MCF 10A (cell line): ENCODE results near the gene BANP. TPM values are rescaled to one million over a fixed set of nuclear protein-coding genes. Genes with fewer than 3 reads are reported as not detected.
"Not testable (repeated sequence)": the region's sequence is repeated elsewhere in the genome, so short reads cannot be mapped to it uniquely, and the experiment has no call there.

ENCODE experiments used
- BruUV-seq: library from RNA; stranded (reverse); fragments of 400-500 nt; replicated peaks from 2 replicates; lab custom pipeline; 2021; lab: Mats Ljungman, UMichigan
- CTCF ChIA-PET: fragments of 300-600 bp; sonication (Branson Sonifier 250); formaldehyde crosslinking; extraction: SDS; loops from one replicate; lab custom pipeline; 2021; ENCODE audit warnings: antibody characterized with exemption, inconsistent platforms; lab: Yijun Ruan, JAX
- POLR2A ChIA-PET: fragments of 300-600, 350-650 bp; sonication (Branson Sonifier 250); formaldehyde crosslinking; extraction: SDS; loops from one replicate; lab custom pipeline; 2020; ENCODE audit warnings: antibody characterized with exemption, inconsistent platforms; lab: Yijun Ruan, JAX
- DNase-seq: peaks from one replicate; pipeline ENCODE4 v3.0.0-alpha.2; 2018; ENCODE audit not compliant: unreplicated experiment
- H3K27ac Mint-ChIP-seq: one replicate; pipeline ENCODE4 v1.8.0; 2022; ENCODE audit warnings: mild to moderate bottlenecking, low read depth, mixed read lengths; ENCODE audit not compliant: unreplicated experiment
- H3K27me3 Mint-ChIP-seq: one replicate; pipeline ENCODE4 v1.8.0; 2022; ENCODE audit warnings: mixed read lengths; ENCODE audit not compliant: insufficient read depth, unreplicated experiment
- H3K36me3 Mint-ChIP-seq: one replicate; pipeline ENCODE4 v1.8.0; 2022; ENCODE audit warnings: mild to moderate bottlenecking, moderate library complexity, mixed read lengths; ENCODE audit not compliant: insufficient read depth, unreplicated experiment
- H3K4me1 Mint-ChIP-seq: one replicate; pipeline ENCODE4 v1.8.0; 2022; ENCODE audit warnings: mixed read lengths; ENCODE audit not compliant: insufficient read depth, unreplicated experiment
- H3K4me3 Mint-ChIP-seq: one replicate; pipeline ENCODE4 v1.8.0; 2022; ENCODE audit warnings: mild to moderate bottlenecking, moderate library complexity, mixed read lengths; ENCODE audit not compliant: unreplicated experiment
- H3K9me3 Mint-ChIP-seq: one replicate; pipeline ENCODE4 v1.8.0; 2022; ENCODE audit warnings: mixed read lengths; ENCODE audit not compliant: unreplicated experiment
- CTCF ChIP-seq: fragments of 200-600 bp; IDR thresholded peaks from one replicate; pipeline ENCODE4 v1.8.0; 2022; ENCODE audit warnings: antibody characterized with exemption, mild to moderate bottlenecking; ENCODE audit not compliant: unreplicated experiment
- intact Hi-C: fragments of 100-400 bp; cut with micrococcal nuclease; formaldehyde crosslinking; loops from 2 replicates; pipeline ENCODE4 v1.14.1; 2022
- total RNA-seq: library from RNA; stranded (reverse); gene quantifications from 2 replicates; pipeline ENCODE4 v1.2.3, GENCODE V29; 2022

Gene BANP
- total RNA-seq, 1 experiment from 2014 or later = 38.2 TPM

- H3K4me3 Mint-ChIP-seq, H3K27ac Mint-ChIP-seq, intact Hi-C loops, H3K4me1 Mint-ChIP-seq, BruUV-seq, POLR2A ChIA-PET, DNase-seq, H3K27me3 Mint-ChIP-seq, H3K9me3 Mint-ChIP-seq: not testable (repeated sequence)
- H3K36me3 Mint-ChIP-seq = peaks cover 41% of the 10 kb centered on the region
- peak; percentile 11 for TF ChIP-seq CTCF
- CTCF ChIA-PET = interaction anchor here (0.8 to 1.2 kb wide), 2 partner anchors 26 to 453 kb away, joined by 3 to 5 read pairs; no protein-coding TSS in a partner anchor
These were observed 32.0 kb downstream of the BANP start for GRCh38 chr16:87983072-87983736.

- H3K4me1 Mint-ChIP-seq, BruUV-seq, CTCF ChIA-PET, H3K27ac Mint-ChIP-seq, H3K4me3 Mint-ChIP-seq, DNase-seq, POLR2A ChIA-PET, H3K27me3 Mint-ChIP-seq, intact Hi-C loops, H3K9me3 Mint-ChIP-seq: not testable (repeated sequence)
- H3K36me3 Mint-ChIP-seq = peaks cover 41% of the 10 kb centered on the region
These were observed 32.5 kb downstream of the BANP start for GRCh38 chr16:87983737-87984097.

GRCh38 chr16:87984180-87984579, 32.9 kb downstream of the BANP start:
- peaks cover 41% of the 10 kb centered on the region for H3K36me3 Mint-ChIP-seq
- H3K27ac Mint-ChIP-seq, H3K27me3 Mint-ChIP-seq, intact Hi-C loops, DNase-seq, H3K9me3 Mint-ChIP-seq, POLR2A ChIA-PET, H3K4me3 Mint-ChIP-seq, H3K4me1 Mint-ChIP-seq: not testable (repeated sequence)
- BruUV-seq = TSS peak; percentile 14
- CTCF ChIA-PET = interaction anchor here (0.7 kb wide), 1 partner anchor 79 kb away, joined by 3 read pairs; no protein-coding TSS in a partner anchor

GRCh38 chr16:87984632-87985267, 33.5 kb downstream of the BANP start:
- Mint-ChIP-seq H3K27ac (no peak overlapping the region), H3K9me3 (no peaks in the 10 kb centered on the region), H3K4me1 (no peaks in the 10 kb centered on the region), H3K36me3 (peaks cover 46% of the 10 kb centered on the region), H3K4me3 (no peak overlapping the region), H3K27me3 (no peaks in the 10 kb centered on the region)
- intact Hi-C loops = no loop called here
- TF ChIP-seq CTCF = no peak
- CTCF ChIA-PET = interaction anchor here (0.7 kb wide), 1 partner anchor 79 kb away, joined by 3 read pairs; no protein-coding TSS in a partner anchor
- POLR2A ChIA-PET = no interaction called here
- BruUV-seq = no TSS peak
- no peak for DNase-seq

GRCh38 chr16:87985493-87985892, 34.3 kb downstream of the BANP start:
- H3K27me3 Mint-ChIP-seq, intact Hi-C loops: not testable (repeated sequence)

GRCh38 chr16:87986361-87986849, 35.2 kb downstream of the BANP start:
- Mint-ChIP-seq H3K27ac (peak overlapping the region; percentile 59), H3K36me3 (peaks cover 42% of the 10 kb centered on the region)
- BruUV-seq, H3K9me3 Mint-ChIP-seq, H3K4me1 Mint-ChIP-seq, intact Hi-C loops, POLR2A ChIA-PET, CTCF ChIA-PET, H3K27me3 Mint-ChIP-seq, H3K4me3 Mint-ChIP-seq: not testable (repeated sequence)
- peak; percentile 54 for DNase-seq

More at GRCh38 chr16:87985493-87985892, 34.3 kb downstream of the BANP start:
- POLR2A ChIA-PET, H3K9me3 Mint-ChIP-seq, H3K4me3 Mint-ChIP-seq, H3K4me1 Mint-ChIP-seq, BruUV-seq, CTCF ChIA-PET, DNase-seq, H3K27ac Mint-ChIP-seq: not testable (repeated sequence)
- H3K36me3 Mint-ChIP-seq = peaks cover 46% of the 10 kb centered on the region

- H3K4me1 Mint-ChIP-seq, DNase-seq, CTCF ChIA-PET, H3K9me3 Mint-ChIP-seq, BruUV-seq, H3K4me3 Mint-ChIP-seq, intact Hi-C loops, H3K27ac Mint-ChIP-seq, H3K27me3 Mint-ChIP-seq: not testable (repeated sequence)
- peaks cover 38% of the 10 kb centered on the region for H3K36me3 Mint-ChIP-seq
- POLR2A ChIA-PET = interaction anchor here (0.7 kb wide), 1 partner anchor 294 kb away, joined by 3 read pairs; no protein-coding TSS in a partner anchor
These were observed 37.4 kb downstream of the BANP start for GRCh38 chr16:87988596-87988995.
